Right kidney (tissue), 1 donor: ENCODE results near the gene ZNF628.

Experiments used
- DNase-seq: peaks from one replicate; pipeline ENCODE4 v3.0.0-alpha.2; 2016

ZNF628 gene

DNA sequence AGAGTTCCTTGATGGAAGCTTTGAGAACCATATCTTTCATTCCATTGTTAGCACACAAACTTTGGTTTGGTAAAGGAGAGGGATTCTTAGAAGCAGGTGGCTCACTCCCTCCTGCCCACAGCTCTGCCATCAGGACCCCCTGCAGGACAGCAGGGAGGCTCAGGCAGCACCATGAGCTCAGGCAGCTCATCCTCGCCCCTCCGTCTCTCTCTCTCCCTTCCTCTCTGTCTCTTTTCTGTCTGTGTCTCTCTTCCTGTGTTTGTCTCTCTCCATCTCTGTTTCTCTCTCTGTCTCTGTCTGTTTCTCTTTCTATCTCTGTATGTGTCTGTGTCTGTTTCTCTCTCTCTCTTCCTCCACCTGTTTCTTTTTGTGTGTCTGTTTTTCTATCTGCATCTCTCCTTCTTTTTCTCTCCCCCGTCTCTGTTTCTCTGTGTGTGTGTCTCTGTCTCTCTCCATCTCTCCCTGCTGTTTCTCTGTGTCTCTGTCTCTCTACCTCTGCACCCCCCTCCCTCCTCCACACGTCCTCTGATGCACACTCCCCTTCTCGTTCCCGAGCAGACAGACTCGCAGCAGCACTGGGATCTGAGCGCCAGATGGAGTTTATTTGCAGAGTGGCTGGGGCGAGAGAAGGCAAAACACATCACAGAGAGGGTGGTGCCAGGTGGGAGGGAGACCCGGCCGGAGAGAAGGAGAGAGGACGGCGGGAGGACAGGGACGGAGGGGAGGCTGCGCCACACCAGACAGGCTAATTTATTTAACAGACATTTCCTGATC, 51.8 kb downstream of the ZNF628 start:
- no peak for DNase-seq

DNA sequence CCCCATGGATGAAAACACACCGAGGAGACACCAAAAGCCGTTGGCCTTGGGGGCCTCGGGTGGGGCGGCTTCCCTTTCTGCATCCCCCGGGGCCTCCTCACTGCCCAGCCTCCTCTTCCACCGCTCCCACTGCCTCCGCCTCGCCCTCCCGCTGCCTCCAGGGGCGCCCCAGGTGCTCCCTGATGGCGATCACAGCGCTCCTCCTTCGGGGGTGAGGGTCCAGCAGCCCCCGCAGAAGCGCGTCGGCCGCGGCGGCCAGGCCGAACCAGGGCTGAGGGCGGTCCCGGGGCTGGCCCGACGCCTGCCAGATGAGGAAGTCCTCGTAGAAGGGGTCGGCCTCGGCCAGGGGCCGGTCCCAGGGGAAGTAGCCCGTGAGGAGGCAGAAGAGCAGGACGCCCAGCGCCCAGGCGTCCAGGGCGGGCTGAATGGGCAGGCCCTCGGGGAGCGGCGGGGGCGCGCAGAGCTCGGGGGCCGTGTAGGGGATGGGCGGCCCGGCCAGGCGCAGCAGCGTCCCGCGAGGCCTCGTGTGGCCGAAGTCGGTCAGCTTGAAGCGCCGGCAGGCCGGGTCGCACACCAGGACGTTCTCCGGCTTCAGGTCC, 53.3 kb downstream of the ZNF628 start:
- DNase-seq: no peak

DNA sequence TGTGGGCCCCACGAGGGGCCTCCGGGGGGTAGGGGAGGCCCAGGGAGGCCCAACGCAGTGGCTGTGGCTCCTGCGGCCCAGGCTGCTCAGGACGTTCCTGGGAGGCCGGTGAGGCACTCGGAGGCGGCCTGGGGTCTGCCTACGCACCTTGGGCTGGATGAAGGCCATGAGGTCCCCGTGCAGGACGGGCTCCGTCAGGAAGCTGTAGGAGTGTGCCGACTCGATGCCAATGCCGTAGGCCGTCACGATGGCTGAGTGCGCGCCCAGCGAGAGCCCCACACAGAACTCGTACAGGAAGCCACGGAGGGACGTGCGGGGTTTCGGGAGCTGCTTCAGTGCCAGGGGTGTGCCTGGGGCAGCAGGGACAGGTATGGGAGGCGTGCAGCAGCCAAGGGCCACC, 54.6 kb downstream of the ZNF628 start:
- DNase-seq: no peak
